ENCODE data around the gene IGFBP5. TPM values are rescaled to one million over a fixed set of nuclear protein-coding genes. Genes with fewer than 3 reads are reported as not detected.

Gene IGFBP5
- total RNA-seq, 4 donors from 2014 or later = 99.5 to 550 (median 279) TPM

DNA sequence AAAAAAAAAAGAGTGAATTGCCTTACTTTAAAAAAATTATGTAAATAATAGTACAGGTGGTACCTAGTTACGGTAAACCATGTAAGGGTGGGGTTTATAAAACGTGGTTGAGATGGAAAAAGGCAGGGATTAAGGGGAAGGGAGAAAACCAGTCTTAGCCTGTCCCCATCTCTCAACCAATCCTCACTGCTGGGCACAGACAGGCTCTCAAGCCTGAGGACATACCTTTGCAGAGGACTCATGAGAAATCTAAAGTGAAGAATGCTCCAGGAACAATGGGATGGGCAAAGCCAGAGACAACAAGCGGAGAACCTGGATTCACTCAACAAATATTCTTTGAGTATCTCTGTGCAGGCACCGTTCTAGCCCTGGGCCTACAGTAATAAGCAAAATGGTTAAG is 65.6 kb downstream of the IGFBP5 start:
- ATAC-seq = no peak

DNA sequence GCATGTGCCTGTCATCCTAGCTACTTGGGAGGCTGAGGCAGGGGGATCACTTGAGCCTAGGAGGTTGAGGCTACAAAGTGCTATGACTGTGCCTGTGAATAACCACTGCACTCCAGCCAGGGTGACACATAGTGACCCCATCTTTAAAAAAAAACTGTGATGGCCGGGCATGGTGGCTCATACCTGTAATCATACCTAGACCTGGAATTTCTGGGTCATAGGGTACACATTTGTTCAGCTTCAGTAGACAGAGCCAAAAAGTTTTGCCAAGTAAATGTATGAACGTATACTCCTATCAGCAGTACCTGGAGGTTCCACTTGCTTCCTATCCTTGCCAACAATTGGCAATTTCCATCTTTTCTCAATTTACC is 68.5 kb downstream of the IGFBP5 start:
- no peaks in the 10 kb centered on the region for H3K9me3 ChIP-seq
- no peak for ATAC-seq
- in situ Hi-C loops (cut with MboI; ENCODE audit: low sequenced_read_pairs in 4 of 4) = no loop called here
- H3K27ac ChIP-seq = no peak overlapping the region
- no peak overlapping the region for H3K4me3 ChIP-seq
- TF ChIP-seq, protein P1, sequence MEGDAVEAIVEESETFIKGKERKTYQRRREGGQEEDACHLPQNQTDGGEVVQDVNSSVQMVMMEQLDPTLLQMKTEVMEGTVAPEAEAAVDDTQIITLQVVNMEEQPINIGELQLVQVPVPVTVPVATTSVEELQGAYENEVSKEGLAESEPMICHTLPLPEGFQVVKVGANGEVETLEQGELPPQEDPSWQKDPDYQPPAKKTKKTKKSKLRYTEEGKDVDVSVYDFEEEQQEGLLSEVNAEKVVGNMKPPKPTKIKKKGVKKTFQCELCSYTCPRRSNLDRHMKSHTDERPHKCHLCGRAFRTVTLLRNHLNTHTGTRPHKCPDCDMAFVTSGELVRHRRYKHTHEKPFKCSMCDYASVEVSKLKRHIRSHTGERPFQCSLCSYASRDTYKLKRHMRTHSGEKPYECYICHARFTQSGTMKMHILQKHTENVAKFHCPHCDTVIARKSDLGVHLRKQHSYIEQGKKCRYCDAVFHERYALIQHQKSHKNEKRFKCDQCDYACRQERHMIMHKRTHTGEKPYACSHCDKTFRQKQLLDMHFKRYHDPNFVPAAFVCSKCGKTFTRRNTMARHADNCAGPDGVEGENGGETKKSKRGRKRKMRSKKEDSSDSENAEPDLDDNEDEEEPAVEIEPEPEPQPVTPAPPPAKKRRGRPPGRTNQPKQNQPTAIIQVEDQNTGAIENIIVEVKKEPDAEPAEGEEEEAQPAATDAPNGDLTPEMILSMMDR (IDR thresholded peaks at IDR 0.05 in 4 of 5, conservative IDR thresholded peaks at IDR 0.05 in 1 of 5) = no peak
- TF ChIP-seq POLR2A (IDR thresholded peaks at IDR 0.05) = no peak
- DNase-seq = no peak
- intact Hi-C loops (cut with DNase I; ENCODE audit: low total_unique reads) = no loop called here
- H3K27me3 ChIP-seq = no peaks in the 10 kb centered on the region
- H3K4me1 ChIP-seq = no peaks in the 10 kb centered on the region
- H3K36me3 ChIP-seq = no peaks in the 10 kb centered on the region

More for the DNA sequence above, 65.6 kb downstream of the IGFBP5 start:
- H3K27ac ChIP-seq = no peak overlapping the region
- H3K4me3 ChIP-seq = no peak overlapping the region
- H3K36me3 ChIP-seq = no peaks in the 10 kb centered on the region
- no peak for DNase-seq
- H3K4me1 ChIP-seq = peaks cover 0 to 10% of the 10 kb centered on the region in 2 donors
- H3K9me3 ChIP-seq = no peaks in the 10 kb centered on the region
- peaks cover 7 to 11% (median 11%) of the 10 kb centered on the region in 3 donors for H3K27me3 ChIP-seq
- TF ChIP-seq, protein P1 (IDR thresholded peaks at IDR 0.05 in 4 of 5, conservative IDR thresholded peaks at IDR 0.05 in 1 of 5) = no peak
- no peak for TF ChIP-seq POLR2A (IDR thresholded peaks at IDR 0.05)
- in situ Hi-C loops (cut with MboI; ENCODE audit: low sequenced_read_pairs in 4 of 4) = no loop called here
- intact Hi-C loops (cut with DNase I; ENCODE audit: low total_unique reads) = no loop called here

DNA sequence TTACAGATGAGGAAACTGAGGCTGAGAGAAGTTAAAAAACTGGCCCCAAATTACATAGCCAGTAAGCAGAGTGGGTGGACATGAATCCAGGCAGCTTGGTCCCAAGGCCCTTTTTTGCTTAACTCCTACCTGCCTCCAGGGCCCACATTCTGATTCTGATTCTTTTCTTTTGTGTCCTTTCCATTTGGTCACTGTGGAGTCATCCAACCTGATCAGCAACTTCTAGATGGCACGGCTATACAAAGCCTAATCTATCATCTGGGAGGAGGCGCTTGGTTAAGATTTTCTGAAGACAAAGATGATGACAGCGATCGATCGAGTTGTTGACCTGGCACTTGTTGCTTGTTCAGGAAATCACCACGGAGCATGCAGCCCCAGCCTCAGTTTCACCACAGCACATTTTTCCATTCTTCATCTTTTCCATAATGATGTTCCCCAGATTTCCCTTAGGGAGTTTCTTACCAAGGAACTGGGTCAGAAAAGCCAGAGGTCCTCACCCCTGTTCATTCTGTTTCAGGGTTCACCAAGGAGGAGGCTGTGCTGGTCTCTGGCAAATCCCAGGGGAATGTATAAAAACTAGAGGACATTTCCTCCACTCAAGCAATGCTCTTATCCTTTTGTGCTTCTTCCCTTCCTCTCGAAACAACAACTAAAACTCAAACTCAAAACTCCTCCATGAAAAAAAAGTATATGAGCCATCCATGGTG is 69.0 kb downstream of the IGFBP5 start:
- Histone ChIP-seq H3K4me3 (no peak overlapping the region), H3K27ac (no peak overlapping the region), H3K9me3 (no peaks in the 10 kb centered on the region), H3K36me3 (no peaks in the 10 kb centered on the region), H3K4me1 (no peaks in the 10 kb centered on the region), H3K27me3 (no peaks in the 10 kb centered on the region)
- intact Hi-C loops (cut with DNase I; ENCODE audit: low total_unique reads) = no loop called here
- no peak for TF ChIP-seq POLR2A (IDR thresholded peaks at IDR 0.05)
- ATAC-seq = peak in 1 of 2 donors; percentile 51
- in situ Hi-C loops (cut with MboI; ENCODE audit: low sequenced_read_pairs in 4 of 4) = no loop called here
- DNase-seq = no peak

DNA sequence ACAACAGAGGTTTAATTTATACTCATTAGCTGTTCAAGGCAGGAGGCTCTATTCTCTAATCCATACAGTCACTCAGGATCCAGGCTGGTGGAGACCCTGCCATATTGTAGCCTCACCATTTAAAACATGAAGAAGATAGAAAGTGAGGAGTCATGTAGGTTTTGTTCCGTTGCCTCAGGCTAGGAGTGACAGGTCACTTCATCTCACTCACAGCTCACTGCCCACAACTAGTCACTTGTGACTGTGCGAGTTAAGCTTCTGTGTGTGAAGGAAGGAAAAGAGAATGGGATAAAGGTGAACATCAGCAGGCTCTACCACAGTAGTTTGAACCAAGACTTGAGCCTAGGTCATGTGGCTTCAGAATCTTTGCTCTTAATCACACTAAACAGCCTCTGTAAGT is 71.1 kb downstream of the IGFBP5 start:
- DNase-seq (no peak), ATAC-seq (no peak)
- Histone ChIP-seq H3K36me3 (no peaks in the 10 kb centered on the region), H3K4me1 (no peaks in the 10 kb centered on the region), H3K9me3 (no peaks in the 10 kb centered on the region), H3K27ac (no peak overlapping the region), H3K27me3 (no peaks in the 10 kb centered on the region), H3K4me3 (no peak overlapping the region)
- TF ChIP-seq POLR2A (IDR thresholded peaks at IDR 0.05) = no peak
- TF ChIP-seq, protein P1 (IDR thresholded peaks at IDR 0.05 in 4 of 5, conservative IDR thresholded peaks at IDR 0.05 in 1 of 5) = no peak
- in situ Hi-C loops (cut with MboI; ENCODE audit: low sequenced_read_pairs in 4 of 4) (no loop called here), intact Hi-C loops (cut with DNase I; ENCODE audit: low total_unique reads) (no loop called here)

DNA sequence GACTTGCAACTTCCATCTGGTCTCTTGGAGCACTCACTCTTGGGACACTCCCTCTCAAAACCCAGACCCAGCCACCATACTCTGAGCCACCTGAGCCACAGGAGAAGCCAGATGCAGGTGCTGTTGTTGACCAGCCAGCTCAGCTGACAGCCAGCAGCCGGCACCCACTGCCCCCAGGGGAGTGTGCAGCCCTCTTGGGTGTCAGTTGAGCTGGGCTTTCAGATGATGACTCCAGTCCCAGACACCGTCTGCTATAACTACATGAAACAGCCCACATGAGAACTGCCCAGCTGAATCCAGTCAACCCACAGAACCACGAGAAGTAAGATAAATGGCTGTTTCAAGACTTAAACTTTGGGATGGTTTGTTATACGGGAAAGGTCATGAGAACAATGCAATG is 72.8 kb downstream of the IGFBP5 start:
- no peaks in the 10 kb centered on the region for H3K36me3 ChIP-seq
- intact Hi-C loops (cut with DNase I; ENCODE audit: low total_unique reads) = no loop called here
- H3K27ac ChIP-seq = no peak overlapping the region

More for the DNA sequence above, 72.8 kb downstream of the IGFBP5 start:
- H3K4me3 ChIP-seq = no peak overlapping the region
- DNase-seq (no peak), ATAC-seq (no peak)
- H3K4me1 ChIP-seq = no peaks in the 10 kb centered on the region
- H3K9me3 ChIP-seq = no peaks in the 10 kb centered on the region
- TF ChIP-seq, protein P1 (IDR thresholded peaks at IDR 0.05 in 4 of 5, conservative IDR thresholded peaks at IDR 0.05 in 1 of 5) = no peak
- TF ChIP-seq POLR2A (IDR thresholded peaks at IDR 0.05) = no peak
- no peaks in the 10 kb centered on the region for H3K27me3 ChIP-seq
- in situ Hi-C loops (cut with MboI; ENCODE audit: low sequenced_read_pairs in 4 of 4) = no loop called here

Other genes with a start within 250 kb of the IGFBP5 start
- 1,000 to 10,000 TPM; 1,065 to 1,506 (median 1,390) TPM for gene RPL37A, start 196.7 kb downstream of the IGFBP5 start, total RNA-seq
- gene IGFBP2, start 62.1 kb downstream of the IGFBP5 start, total RNA-seq = 10 to 100 TPM; 14.3 to 44.4 (median 23.6) TPM
- not detected for gene TNP1, start 164.5 kb upstream of the IGFBP5 start, total RNA-seq